HG02678 (cell line): ENCODE measurements around the gene CDH23.

Experiments
- ATAC-seq: cut with Tn5 transposase; IDR thresholded peaks from one replicate; pipeline ENCODE4 v1.9.1; 2021; ENCODE audit warnings: mild to moderate bottlenecking, moderate library complexity; ENCODE audit not compliant: unreplicated experiment

Gene CDH23

DNA sequence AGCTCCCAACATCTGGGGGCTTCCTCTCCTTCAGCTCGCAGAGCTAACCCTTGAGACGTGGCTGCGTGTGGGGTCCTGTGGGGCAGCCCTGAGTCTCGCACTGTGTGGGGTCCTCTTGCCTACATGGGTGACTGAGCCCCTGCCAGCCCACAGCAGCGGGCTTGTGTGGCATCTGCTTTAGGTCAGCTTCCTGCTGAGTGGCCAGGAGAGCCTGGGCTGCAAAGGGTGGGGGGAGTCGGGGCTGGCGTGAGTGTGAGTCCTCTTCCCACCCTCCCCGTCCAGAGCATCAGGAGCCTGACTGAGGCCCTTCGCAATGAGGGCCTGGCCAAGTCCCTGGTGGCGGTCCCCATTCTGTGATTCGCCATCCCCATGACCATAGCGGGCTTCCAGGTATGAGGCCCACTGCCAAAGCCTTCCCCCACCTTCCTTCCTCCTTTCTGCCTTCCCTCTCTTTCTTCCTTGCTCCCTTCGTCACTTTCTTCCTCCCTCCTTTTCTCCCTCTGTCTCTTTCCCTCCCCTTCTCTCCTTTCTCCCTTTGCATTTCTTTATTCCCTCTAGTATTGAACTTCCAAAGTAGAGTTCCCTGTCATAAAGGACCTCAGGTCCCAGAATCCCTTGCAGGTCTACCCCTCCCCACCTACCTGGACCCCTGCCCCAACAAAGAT is 85.2 kb downstream of the CDH23 start:
- no peak for ATAC-seq

DNA sequence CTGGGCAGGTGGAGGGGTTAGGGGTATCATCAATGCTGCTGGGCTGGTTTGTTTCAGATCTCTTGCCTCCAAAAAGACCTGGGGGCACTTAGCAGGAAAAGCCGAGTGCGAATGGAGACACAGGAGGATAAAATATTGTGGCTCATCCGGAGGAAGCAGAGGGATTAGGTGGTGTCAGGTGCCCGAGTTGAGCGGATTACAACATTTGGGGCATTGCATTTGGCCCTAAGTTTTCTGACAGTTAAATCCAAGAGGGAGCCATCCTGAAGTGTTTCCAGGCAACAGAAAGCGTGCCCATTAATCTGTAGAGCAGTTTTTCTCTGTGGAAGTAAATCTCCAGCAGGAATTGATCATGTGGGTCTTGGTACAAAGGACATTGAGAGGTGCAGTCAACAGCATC is 85.9 kb downstream of the CDH23 start:
- ATAC-seq: no peak

DNA sequence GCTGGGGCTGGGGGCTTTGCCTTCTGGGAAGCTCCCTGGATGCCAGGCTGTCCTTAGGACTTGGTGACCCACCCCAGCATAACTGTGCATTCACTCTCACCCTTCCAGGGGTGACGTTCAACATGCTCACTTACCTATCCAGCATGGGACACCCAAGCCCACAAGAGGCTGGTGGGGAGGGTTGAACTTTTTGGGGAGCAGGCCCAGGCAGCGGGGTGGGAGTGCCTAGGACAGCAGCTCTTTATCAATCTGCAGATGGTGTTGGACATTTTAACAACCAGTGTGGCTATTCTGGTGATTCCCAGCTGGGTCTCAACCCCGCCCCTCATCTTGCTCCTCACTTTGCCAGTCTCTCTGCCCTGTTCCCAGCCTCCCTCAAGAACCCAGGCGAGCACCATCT is 86.4 kb downstream of the CDH23 start:
- ATAC-seq: no peak

DNA sequence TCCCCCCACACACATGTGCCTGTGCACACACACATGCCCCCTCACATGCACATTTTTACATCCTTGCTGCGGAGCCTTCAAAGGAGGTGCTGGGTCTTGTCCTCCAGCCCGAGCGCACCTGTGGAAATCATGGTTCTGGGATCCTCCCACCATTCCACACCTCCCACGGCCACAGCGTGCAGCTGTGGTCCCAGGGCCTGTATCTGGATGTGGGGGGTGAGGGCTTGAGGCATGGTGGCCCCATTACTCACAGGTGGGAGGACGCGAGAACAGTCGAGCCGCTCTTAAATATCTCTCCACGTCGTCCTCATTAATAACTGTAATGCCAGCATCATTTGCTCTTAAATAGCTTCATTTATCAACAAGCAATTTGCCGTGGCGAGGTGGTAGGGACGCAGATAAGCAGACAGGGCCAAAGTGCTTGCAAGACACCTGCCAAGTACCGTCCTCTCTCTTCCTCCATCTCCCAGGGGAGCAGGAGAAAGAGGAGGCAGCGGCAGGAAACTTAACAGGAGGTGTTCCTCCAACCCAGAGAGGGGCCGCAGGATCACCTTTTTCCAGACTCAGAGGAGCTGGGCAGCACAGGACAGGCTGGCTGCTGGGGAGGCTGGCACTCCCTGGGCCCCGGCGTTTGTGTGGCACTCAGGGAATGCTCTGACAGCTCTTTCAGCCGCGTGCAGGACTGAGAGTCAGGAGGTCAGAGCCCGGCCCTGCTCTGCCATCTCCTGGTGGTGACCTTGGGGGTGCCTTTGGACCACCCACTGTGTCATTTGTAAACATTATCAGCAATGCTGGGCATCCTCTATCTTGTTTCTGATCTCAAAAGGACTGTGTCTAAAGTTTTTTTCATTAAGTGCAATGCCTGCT is 87.4 kb downstream of the CDH23 start:
- ATAC-seq: no peak

DNA sequence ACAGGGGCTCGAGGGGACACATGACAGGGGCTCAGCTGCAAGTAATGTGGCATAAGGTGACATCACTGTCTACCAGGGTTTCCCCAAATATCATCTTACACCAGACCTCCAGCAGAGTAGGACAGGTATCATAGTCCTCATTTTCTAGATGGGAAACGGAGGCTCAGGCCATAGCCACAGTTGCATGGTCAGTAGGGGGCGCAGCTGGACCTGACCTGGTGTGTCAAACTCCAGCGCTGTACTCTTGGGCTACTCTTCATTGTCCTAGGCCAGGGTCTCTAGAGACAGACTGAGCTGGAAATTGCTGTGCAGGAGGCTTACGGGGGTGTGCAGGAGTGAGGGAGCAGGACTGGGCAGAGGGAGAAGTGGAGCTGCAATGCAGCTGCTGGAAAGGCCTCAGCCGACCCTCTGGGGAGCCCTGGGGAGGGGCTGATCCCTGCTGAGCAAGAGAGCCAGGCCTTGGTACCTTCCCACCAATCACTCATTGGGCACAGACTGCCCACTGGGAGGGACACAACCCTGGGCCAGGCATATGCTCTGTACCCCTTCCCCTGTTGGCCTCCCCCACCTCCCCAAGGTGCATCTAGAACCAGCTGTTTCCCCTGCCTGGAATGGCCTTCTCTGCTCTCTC is 89.9 kb downstream of the CDH23 start:
- ATAC-seq: no peak

DNA sequence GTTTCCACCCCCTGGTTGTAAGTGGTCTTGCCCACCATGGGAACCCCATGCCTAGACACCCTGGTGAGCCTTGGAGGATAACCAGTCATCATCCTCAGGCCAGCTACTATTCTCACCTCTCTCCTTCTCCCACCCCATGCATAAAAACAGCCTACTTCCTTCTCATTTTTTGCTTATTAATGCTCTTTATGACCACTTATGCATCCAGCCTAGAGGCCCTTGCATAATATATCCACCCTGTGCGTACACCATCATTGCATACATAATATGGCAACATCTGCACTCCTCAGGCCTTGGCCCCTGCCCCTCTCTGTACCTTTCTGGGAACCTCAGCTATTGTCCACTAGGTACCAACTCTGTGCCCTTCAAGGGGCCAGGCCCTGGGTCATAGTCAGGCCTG is 91.0 kb downstream of the CDH23 start:
- ATAC-seq: no peak

DNA sequence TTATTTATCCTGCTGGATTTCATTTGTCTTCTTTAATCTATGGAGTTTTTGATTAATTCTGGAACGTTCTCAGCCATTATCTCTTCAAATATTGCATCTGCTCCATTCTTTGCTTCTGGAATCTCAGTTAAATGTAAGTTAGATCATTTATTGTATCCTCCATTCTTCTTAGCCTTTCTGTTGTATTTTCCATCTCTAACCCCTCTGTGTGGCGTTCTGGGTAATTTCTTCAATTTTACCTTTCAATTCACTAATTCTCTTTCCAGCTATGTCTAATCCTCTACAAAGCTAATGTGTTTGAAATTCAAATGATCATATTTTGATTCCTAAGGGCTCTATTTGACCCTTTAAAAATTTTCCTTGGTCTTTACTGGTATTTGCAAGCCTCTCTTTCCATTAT is 92.4 kb downstream of the CDH23 start:
- no peak for ATAC-seq

DNA sequence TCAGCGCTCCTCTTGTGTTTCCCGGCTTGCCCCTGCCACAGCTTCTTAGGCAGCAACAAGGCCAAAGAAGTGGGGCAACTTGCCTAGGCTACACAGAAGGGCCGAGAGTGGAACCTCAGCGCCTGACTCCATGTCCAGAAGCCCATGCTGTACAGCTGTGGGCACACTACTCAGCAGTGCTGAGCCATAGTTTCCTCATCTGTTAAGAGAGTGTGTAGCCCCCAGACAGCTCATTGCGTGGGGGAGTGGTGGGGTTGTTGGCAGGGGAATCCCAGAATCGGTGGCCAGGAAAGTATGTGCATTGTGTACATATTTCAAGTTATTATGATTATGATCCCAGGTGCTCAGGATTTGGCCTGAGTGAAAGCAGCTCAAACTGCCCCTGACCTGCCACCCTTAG is 96.2 kb downstream of the CDH23 start:
- no peak for ATAC-seq

DNA sequence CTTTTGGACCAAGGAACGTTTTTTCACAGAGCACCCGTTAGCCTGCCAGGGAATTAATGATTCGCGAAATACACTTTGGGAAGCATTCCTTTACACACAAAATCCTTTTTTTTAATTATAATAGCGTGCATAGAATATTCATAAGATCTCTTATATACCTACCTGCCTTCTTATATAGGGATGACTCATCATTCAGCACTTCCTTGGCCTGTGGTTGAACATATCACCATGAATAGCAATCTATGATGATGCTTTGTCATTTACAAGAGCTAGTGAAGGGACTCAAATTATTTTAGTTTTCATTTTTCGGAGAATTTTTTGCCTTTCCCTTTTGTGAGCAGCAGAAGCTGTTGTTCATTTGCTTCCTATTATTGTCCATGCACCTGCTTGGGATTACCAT is 97.0 kb downstream of the CDH23 start:
- ATAC-seq: no peak

DNA sequence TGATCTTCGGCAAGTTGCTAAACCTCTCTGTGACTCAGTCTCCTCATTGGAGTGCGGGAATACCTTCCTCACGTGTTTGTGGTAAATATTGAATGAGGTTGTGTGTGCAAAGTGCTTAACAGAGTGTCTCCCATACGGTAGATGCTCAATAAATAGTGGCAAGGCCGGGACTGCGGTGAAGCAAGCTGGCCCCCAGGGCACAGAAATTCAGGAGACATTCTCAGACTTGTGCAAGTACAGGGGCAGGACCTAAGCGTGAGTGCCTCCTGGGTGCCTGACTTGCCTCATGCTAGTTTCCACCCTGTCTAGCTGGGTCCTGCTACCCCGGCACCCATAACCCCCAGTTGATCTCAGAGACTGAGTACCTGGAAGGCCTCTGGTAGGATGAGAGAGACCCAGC is 97.8 kb downstream of the CDH23 start:
- ATAC-seq: no peak

DNA sequence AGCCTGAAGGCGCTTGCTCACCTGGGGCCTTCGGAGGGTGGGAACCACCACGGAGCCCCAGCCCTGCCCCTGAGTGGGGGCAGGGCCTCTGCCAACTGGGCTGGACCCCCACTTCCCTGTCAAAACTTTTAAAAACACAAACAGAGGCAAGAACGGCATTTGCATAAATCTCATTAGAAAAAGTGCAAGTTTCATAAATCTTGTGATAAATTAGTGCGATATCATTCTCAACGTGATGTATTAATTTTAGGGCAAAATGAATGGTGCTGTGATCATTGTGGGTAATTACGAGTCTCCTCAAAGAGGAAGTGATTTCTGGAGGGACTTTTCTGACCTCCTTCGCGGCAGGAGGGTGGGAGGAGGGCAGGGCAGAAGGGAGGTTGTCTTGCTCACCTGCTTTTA is 98.3 kb downstream of the CDH23 start:
- no peak for ATAC-seq

DNA sequence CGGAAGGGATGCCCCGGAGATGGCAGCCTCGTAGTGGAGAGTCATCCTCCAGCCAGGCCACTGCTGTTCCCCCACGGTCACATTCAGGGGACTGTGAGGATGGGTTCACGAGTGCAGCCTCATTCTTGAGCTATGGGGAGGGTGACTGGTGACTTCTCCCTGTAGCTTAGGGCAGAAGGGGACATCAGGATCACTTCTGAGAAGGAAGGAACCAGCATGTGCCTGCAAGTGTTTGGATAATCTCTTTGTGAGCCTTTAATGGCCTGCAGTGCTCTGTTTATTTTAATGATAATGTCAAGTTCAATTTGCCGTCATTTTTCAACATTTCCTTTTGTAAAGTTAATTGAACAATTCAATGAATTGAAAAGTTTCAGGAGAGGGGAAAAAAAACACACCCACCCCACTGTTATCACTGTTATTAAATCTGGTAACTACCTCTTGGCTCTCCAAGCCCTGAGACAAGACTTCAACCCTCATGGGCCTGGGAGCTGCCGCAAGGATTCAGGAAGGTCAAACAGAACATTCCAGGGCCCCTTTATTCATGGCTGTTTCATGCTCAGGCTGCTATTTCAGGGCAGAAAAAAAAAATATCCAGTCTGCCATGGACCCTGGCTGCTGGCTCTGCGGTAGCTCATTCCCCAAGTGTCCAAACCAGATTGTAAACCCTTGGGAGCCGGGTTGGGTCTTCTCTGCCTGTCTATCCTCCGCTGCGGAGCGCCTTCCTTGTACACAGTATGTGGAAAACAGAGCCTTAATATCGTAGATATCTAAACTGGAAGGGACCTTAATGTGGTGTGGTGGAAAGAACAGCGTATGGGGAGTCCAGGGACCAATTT is 100.4 kb downstream of the CDH23 start:
- ATAC-seq: no peak

DNA sequence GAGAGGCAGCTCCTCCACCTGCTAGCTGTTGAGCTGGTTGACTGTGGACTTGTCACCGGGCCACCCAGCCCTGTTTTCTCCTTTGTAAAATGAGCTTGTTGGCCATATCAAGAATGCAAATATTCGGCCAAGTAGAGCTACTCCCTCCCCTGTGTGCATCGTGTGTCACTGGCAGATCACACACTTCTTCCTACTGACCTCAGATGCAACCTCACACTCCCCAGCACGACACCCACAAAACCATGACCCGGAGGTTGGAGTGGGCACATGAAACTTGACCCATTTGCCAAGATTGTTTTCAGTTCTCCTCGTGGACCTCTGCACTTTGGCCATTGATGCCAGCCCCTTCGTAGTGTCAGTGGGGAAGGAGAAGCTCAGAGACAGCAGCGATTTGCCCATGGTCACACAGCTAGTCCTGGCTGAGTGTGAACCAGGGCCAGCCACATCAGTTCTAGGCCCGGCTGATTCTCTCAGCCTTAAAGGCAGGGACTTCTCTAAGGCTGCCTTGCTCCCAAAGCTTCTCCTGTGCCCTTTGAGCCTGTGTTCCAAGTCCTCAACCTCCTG is 101.1 kb downstream of the CDH23 start:
- ATAC-seq: no peak

DNA sequence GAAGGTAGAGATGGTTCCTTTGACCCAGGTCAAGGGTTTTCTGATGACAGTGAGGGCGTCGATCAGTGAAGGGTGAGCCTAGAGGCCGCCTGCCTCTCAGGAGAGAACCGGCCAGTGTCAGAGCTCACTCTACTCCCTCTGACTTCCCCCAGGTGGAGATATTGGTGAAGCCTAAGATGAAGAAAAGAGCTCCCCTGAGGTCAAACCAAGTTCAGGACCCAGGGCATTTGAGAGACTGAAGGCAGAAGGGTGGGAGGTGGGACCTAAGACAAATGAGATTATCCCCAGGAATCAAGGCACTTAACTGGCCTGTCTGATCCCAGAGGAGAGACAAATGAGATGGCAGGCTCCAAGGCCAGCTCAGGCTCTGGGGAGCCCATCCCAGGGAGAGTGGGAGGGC is 104.7 kb downstream of the CDH23 start:
- ATAC-seq: no peak

DNA sequence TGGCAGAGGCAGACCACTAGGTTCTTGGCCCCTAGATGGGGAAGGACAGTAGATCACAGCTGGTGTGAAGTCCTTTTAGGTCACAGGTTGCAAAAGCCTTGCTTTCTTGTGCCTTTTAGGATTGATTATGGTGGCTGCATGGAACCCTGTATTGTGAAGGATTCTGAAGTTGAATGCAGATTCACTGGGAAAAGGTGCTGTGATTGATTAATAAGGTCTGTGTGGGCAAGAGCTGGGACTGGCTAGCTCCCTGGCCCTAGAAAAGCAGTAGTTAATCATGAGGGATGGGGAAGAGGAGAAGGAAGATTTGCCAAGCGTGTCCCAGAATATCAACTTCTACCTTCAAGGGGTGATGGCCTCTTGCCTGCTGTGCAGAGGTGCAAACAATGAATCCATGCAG is 105.5 kb downstream of the CDH23 start:
- ATAC-seq: no peak

DNA sequence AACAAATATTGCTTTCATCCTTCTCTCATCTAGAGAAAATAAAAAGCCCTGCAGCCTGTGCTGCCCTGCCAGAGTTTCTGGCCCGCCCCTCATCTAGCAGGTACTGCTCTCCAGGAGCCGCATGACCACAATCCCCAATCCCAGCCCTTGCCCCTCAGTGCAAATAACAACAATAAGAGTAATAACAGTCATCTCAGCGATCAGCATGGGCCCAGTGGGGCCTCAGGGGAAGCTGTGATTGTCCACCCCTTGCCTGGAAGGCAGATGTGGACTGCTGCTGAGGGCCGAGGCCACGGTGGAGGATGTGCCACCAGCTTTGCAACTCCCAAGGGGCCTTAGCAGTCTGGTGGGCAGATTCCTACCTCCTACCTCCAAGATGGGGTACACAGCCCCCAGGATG is 106.1 kb downstream of the CDH23 start:
- no peak for ATAC-seq

DNA sequence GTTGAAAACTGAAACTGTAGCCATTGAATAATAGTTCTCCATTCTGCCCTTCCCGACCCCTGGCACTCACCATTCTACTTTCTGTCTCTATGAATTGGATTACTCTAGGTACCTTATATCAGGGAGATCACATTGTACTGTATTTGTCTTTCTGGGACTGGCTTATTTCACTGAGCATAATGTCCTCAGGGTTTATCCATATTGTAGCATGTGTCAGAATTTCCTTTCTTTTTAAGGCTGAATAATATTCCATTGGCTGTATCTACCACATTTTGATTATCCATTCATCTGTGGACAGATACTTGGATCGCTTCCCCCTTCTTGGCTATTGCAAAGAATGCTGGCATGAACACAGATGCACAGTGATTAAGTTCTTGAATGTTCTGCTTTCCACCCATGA is 107.4 kb downstream of the CDH23 start:
- no peak for ATAC-seq

DNA sequence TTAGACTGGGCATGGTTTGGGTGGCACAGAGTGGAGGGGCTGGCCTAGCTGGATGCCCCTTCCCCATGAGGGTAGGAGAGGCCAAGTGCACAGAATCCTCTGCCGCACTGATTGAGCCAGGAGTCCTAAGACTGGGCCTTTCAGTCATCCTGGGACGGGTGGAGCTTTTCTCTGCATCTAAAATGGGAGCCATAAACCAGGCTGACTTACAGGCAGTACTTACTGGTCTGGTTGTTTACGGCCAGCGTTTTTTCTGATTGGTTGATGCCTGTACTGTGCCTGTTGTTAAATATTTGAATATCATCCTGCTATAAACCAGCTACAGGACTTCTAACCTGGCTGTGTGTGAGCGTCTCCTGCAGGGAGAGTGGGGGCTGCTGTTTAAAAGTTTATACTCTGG is 107.8 kb downstream of the CDH23 start:
- no peak for ATAC-seq

DNA sequence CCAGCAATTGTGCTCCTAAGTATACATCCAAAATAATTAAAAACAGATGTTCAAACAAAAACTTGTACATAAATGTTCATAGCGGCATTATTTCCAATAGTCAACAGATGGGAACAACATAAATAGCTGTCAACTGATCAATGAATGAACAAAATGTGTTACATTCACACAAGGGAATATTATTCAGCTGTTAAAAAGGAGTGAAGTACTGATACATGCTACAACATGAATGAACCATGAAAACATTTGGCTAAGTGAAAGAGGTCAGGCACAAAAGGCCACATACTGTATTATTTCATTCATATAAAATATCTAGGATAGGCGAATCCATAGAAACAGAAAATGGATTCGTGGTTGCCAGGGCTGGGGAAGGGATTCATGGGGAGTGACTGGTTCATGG is 109.1 kb downstream of the CDH23 start:
- ATAC-seq: no peak

DNA sequence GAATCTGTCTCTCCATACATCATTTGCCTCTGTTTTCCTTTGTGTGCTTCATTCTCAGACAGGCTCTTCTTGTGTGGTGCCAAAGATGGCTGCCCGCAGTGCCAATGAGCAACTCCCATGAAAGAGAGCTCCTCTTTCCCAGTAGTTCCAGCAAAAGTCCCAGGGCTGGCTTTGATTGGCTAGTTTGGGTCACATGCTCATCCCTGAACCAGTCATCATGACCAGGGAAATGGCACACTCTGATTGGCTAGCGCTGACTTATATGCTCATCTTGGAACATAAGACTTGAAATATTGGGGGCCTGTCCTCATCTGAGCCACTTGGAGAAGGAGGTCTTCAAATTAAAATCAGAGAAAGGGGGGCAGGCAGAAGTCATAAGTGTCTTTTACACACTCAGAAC is 112.7 kb downstream of the CDH23 start:
- ATAC-seq: no peak

DNA sequence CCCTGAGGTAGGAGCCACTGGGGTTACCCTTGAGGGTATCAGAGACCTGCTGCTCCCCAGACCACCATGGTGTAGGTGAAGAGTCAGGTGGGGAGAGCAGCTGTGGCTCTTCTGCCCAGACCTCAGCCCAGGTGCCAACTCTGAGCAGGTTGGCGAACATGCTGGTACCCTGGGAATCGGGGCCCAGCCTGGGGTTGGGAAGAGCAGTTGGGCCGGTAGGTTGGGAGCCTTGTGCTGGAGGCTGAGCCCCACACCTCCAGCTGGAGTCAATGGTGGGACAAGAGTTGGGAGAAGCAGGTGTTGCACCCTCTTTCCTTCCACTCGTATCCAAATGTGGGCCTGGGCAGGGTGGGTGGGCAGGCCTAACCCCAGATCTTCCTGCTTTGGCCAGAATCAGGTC is 114.5 kb downstream of the CDH23 start:
- ATAC-seq: no peak
